Measurements from ENCODE around the gene MYEOV.

MYEOV gene

GRCh38 chr11:69257134-69257533 is 36.8 kb upstream of the MYEOV start:
- no peaks in the 10 kb centered on the region for H3K9me3 ChIP-seq (ENCODE audit: control insufficient read depth, insufficient read depth, low read depth, low read length)
- ChIA-PET POLR2A (no interaction called here), CTCF (no interaction called here)
- no peak for TF ChIP-seq ZNF24 (tag by site-specific recombination; IDR thresholded peaks at IDR 0.05)
- no peak for TF ChIP-seq ZNF157 (tag by site-specific recombination; IDR thresholded peaks at IDR 0.05)
- TF ChIP-seq ZNF561 (tag by site-specific recombination; IDR thresholded peaks at IDR 0.05; ENCODE audit: borderline replicate concordance), result no peak
- no peak for TF ChIP-seq TRIM28 (IDR thresholded peaks at IDR 0.05; ENCODE audit: borderline replicate concordance, low read length)
- no peak for TF ChIP-seq ZNF211 (tag by site-specific recombination; IDR thresholded peaks at IDR 0.05; ENCODE audit: low read depth)
- TF ChIP-seq ZFP69B (tag by site-specific recombination; IDR thresholded peaks at IDR 0.05), result no peak
- no peak for TF ChIP-seq ZBTB1 (tag by site-specific recombination; IDR thresholded peaks at IDR 0.05)
- TF ChIP-seq ZNF19 (tag by site-specific recombination; IDR thresholded peaks at IDR 0.05; ENCODE audit: low read depth), result no peak
- TF ChIP-seq ZNF791 (tag by site-specific recombination; IDR thresholded peaks at IDR 0.05), result no peak
- TF ChIP-seq ZNF26 (tag by site-specific recombination; IDR thresholded peaks at IDR 0.05), result no peak
- no peak for TF ChIP-seq YY2 (tag by site-specific recombination; IDR thresholded peaks at IDR 0.05)
- TF ChIP-seq KLF1 (tag by site-specific recombination; IDR thresholded peaks at IDR 0.05), result no peak
- no peak for TF ChIP-seq YY1 (tag by site-specific recombination; IDR thresholded peaks at IDR 0.05)
- TF ChIP-seq ZNF202 (tag by site-specific recombination; IDR thresholded peaks at IDR 0.05; ENCODE audit: borderline replicate concordance), result no peak
- TF ChIP-seq ZNF610 (tag by site-specific recombination; IDR thresholded peaks at IDR 0.05; ENCODE audit: borderline replicate concordance), result no peak
- TF ChIP-seq ELK4 (IDR thresholded peaks at IDR 0.05; ENCODE audit: borderline replicate concordance, low read depth, low read length), result no peak
- H3K27ac ChIP-seq (ENCODE audit: extremely low read depth, low read depth, low read length), result no peak overlapping the region
- no peak overlapping the region for H3K4me3 ChIP-seq (ENCODE audit: low read depth, low read length)
- no peaks in the 10 kb centered on the region for H3K4me1 ChIP-seq (ENCODE audit: control insufficient read depth, insufficient read depth, low read length)
- no peaks in the 10 kb centered on the region for H3K36me3 ChIP-seq (ENCODE audit: control insufficient read depth in 2 of 2, insufficient read depth in 1 of 2, low read length in 2 of 2)

- H3K27ac ChIP-seq (ENCODE audit: extremely low read depth, low read depth, low read length), result no peak overlapping the region
- TF ChIP-seq ZNF449 (tag by site-specific recombination; IDR thresholded peaks at IDR 0.05), result no peak
- TF ChIP-seq ZNF561 (tag by site-specific recombination; IDR thresholded peaks at IDR 0.05; ENCODE audit: borderline replicate concordance), result no peak
- no peak for TF ChIP-seq ZNF701 (tag by site-specific recombination; IDR thresholded peaks at IDR 0.05)
- no peak for TF ChIP-seq ZNF792 (tag by site-specific recombination; IDR thresholded peaks at IDR 0.05)
- TF ChIP-seq ZNF658 (tag by site-specific recombination; IDR thresholded peaks at IDR 0.05), result no peak
- no peak for TF ChIP-seq PBX3 (CRISPR knock-in tag; IDR thresholded peaks at IDR 0.05)
- no peak for TF ChIP-seq TRIM28 (IDR thresholded peaks at IDR 0.05; ENCODE audit: borderline replicate concordance, low read length)
- no peak for TF ChIP-seq ZNF488 (tag by site-specific recombination; IDR thresholded peaks at IDR 0.05)
- no peak overlapping the region for H3K4me3 ChIP-seq (ENCODE audit: low read depth, low read length)
- no peaks in the 10 kb centered on the region for H3K9me3 ChIP-seq (ENCODE audit: control insufficient read depth, insufficient read depth, low read depth, low read length)
- H3K4me1 ChIP-seq (ENCODE audit: control insufficient read depth, insufficient read depth, low read length), result no peaks in the 10 kb centered on the region
- no peaks in the 10 kb centered on the region for H3K36me3 ChIP-seq (ENCODE audit: control insufficient read depth in 2 of 2, insufficient read depth in 1 of 2, low read length in 2 of 2)
- ChIA-PET POLR2A (no interaction called here), CTCF (interaction anchor here (0.6 to 1.6 kb wide), 3 partner anchors 35 to 167 kb away, joined by 3 to 4 read pairs (median 3); no protein-coding TSS in a partner anchor)
Measured at GRCh38 chr11:69257838-69258658, 35.9 kb upstream of the MYEOV start.

Measured in HEK293 (cell line).